ENCODE data around the gene ANKRD37.
A peak's percentile ranks its signal among the peaks of the same experiment; 100 is the strongest.

The ANKRD37 gene

DNA sequence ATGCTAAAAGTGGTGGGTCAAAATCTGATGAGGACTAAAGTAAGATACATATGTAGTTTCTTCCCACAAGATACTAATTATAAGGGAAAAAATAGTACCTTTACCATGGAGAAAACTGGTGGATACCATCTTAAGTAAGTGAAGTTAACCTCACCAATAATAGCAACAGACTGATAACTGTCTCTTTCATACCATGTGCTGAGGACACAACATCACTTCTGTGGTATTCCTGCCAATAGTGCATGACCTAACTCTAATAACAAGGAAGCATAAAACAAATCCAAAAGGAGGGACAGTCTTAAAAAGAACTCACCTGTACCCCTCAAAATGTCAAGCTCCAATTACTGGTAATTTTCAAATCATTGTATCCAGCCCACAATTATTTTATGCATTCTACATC lies 20.3 kb downstream of the ANKRD37 start:
- H2AFZ ChIP-seq (ENCODE audit: low read depth, low read length), result no peak overlapping the region
- peaks cover 1% of the 10 kb centered on the region for H3K4me1 ChIP-seq (ENCODE audit: control insufficient read depth, insufficient read depth, low read depth, low read length)
- no peak overlapping the region for H2AK5ac ChIP-seq (ENCODE audit: low read length, severe bottlenecking)
- no peaks in the 10 kb centered on the region for H3K27me3 ChIP-seq (ENCODE audit: control insufficient read depth in 1 of 2, insufficient read depth in 1 of 2, low read length in 2 of 2)
- H3K36me3 ChIP-seq (ENCODE audit: control insufficient read depth in 1 of 2, insufficient read depth in 2 of 2, low read depth in 1 of 2, low read length in 2 of 2), result peaks cover 6 to 80% of the 10 kb centered on the region in 2 experiments
- no peak overlapping the region for H3K18ac ChIP-seq (ENCODE audit: low read depth in 1 of 2, low read length in 2 of 2)
- H3K4me3 ChIP-seq (ENCODE audit: insufficient read depth in 1 of 2, low read depth in 1 of 2, low read length in 2 of 2), result no peak overlapping the region
- H4K91ac ChIP-seq (ENCODE audit: low read length), result no peak overlapping the region
- H3K4me2 ChIP-seq (ENCODE audit: low read length, poor library complexity, severe bottlenecking), result no peak overlapping the region
- no peak overlapping the region for H2BK12ac ChIP-seq (ENCODE audit: low read length in 2 of 2)
- H2BK15ac ChIP-seq (ENCODE audit: low read depth, poor library complexity, severe bottlenecking), result no peak overlapping the region
- H2BK120ac ChIP-seq (ENCODE audit: low read depth, low read length), result no peak overlapping the region
- no peaks in the 10 kb centered on the region for H3K9me3 ChIP-seq (ENCODE audit: control insufficient read depth, low read length)
- H3K4ac ChIP-seq (ENCODE audit: low read depth in 1 of 2, low read length in 2 of 2), result no peak overlapping the region
- H3K79me1 ChIP-seq (replicated peaks; ENCODE audit: low read length, poor library complexity, severe bottlenecking), result peaks cover 10% of the 10 kb centered on the region
- H3K23ac ChIP-seq (ENCODE audit: low read length in 2 of 2), result no peak overlapping the region
- H3K9ac ChIP-seq (ENCODE audit: low read length), result no peak overlapping the region
- no peak overlapping the region for H2BK5ac ChIP-seq (ENCODE audit: low read depth, low read length, poor library complexity, severe bottlenecking)
- no peak overlapping the region for H3K14ac ChIP-seq (ENCODE audit: low read length in 2 of 2)
- H3K27ac ChIP-seq (ENCODE audit: low read length, poor library complexity, severe bottlenecking), result no peak overlapping the region
- H4K8ac ChIP-seq (ENCODE audit: low read length), result no peak overlapping the region
- DNase-seq, result no peak

DNA sequence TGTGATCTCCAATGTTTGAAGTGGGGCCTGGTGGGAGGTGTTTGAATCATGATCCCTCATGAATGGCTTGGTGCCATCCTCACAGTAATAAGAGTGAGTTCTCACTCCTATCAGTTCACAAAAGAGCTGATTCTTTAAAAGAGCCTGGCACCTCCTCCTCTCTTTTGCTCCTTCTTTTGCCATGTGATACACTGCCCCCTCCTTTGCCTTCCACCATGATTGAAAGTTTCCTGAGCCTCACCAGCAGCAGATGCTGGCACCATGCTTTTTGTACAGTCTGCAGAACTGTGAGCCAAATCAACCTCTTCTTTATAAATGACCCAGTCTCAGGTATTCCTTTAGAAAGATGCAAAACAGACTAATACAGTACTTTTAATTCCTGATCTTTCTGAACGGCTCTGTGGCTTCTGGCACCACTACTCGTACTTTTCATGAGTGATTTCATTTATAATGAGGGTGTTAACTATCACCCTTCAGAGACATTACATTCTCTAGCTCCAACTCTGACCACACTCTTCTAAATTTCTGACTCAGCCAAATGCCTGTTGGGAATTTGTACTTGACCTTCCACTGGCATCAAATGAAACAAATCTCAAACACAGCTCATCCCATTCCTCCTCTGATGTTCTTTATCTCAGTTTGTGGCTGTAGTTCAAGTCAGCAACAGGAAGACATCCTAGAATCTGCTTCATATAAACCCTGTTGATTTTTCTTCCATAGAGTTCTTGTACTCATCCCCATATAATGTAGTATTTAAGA lies 24.9 kb downstream of the ANKRD37 start:
- Histone ChIP-seq H2AK5ac (ENCODE audit: low read length, severe bottlenecking) (no peak overlapping the region), H3K36me3 (ENCODE audit: control insufficient read depth in 1 of 2, insufficient read depth in 2 of 2, low read depth in 1 of 2, low read length in 2 of 2) (peaks cover 6 to 37% of the 10 kb centered on the region in 2 experiments), H3K9ac (ENCODE audit: low read length) (peak overlapping the region; percentile 34), H3K23ac (ENCODE audit: low read length in 2 of 2) (no peak overlapping the region), H3K79me1 (replicated peaks; ENCODE audit: low read length, poor library complexity, severe bottlenecking) (peaks cover 21% of the 10 kb centered on the region), H2BK15ac (ENCODE audit: low read depth, poor library complexity, severe bottlenecking) (no peak overlapping the region), H4K91ac (ENCODE audit: low read length) (no peak overlapping the region), H3K4ac (ENCODE audit: low read depth in 1 of 2, low read length in 2 of 2) (no peak overlapping the region), H4K8ac (ENCODE audit: low read length) (no peak overlapping the region), H3K14ac (ENCODE audit: low read length in 2 of 2) (no peak overlapping the region), H2BK12ac (ENCODE audit: low read length in 2 of 2) (no peak overlapping the region), H3K4me2 (ENCODE audit: low read length, poor library complexity, severe bottlenecking) (no peak overlapping the region), H2AFZ (ENCODE audit: low read depth, low read length) (no peak overlapping the region), H3K4me1 (ENCODE audit: control insufficient read depth, insufficient read depth, low read depth, low read length) (peaks cover 6% of the 10 kb centered on the region), H2BK5ac (ENCODE audit: low read depth, low read length, poor library complexity, severe bottlenecking) (no peak overlapping the region), H3K27ac (ENCODE audit: low read length, poor library complexity, severe bottlenecking) (no peak overlapping the region), H3K18ac (ENCODE audit: low read depth in 1 of 2, low read length in 2 of 2) (no peak overlapping the region), H2BK120ac (ENCODE audit: low read depth, low read length) (no peak overlapping the region), H3K4me3 (ENCODE audit: insufficient read depth in 1 of 2, low read depth in 1 of 2, low read length in 2 of 2) (peak overlapping the region in 1 of 2 experiments; percentile 7), H3K9me3 (ENCODE audit: control insufficient read depth, low read length) (no peaks in the 10 kb centered on the region), H3K27me3 (ENCODE audit: control insufficient read depth in 1 of 2, insufficient read depth in 1 of 2, low read length in 2 of 2) (no peaks in the 10 kb centered on the region)
- peak; percentile 73 for DNase-seq
- 26% methylated on average over 2 of the region's 2 CpGs for WGBS

DNA sequence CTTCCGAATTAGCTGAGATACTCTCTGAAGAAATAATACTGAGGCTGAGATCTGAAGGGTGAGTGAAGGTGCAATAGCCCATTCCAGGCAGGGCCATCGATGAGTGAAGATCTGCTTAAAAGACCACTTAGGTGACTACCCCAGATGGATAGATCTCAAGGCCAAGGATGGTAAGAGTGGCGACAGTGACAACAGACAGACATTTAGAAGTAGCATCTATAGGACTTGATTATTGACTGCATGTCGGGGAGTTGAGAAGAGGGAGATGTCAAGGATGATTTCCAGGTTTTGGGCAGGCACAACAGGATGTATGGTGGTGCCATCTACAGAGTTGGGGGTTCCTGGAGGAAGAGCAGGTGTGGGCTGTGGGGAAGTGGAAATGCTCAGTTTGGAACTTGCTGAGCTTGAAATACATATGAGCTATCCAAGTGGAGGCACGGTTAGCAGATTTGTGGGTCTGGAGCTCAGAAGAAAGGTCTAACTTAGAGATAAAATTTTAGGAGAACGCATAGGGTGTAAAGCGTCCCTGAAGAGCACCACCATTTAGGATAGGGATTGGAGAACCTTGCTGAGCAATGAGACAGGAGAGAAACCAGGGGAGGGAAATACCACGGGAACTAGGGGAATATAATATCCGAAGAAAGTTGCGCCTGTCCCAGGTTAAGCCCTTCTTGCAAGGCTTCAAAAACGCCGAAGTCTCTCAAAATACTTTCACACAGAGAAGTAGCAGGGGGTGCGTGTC lies 28.4 kb downstream of the ANKRD37 start:
- peaks cover 0 to 8% of the 10 kb centered on the region in 2 experiments for H3K36me3 ChIP-seq (ENCODE audit: control insufficient read depth in 1 of 2, insufficient read depth in 2 of 2, low read depth in 1 of 2, low read length in 2 of 2)
- peak overlapping the region; percentile 74 to 90 for H3K4me3 ChIP-seq (ENCODE audit: insufficient read depth in 1 of 2, low read depth in 1 of 2, low read length in 2 of 2)
- H3K4me2 ChIP-seq (ENCODE audit: low read length, poor library complexity, severe bottlenecking), result peak overlapping the region; percentile 83
- no peaks in the 10 kb centered on the region for H3K9me3 ChIP-seq (ENCODE audit: control insufficient read depth, low read length)
- peak overlapping the region; percentile 96 for H3K9ac ChIP-seq (ENCODE audit: low read length)
- H2AK5ac ChIP-seq (ENCODE audit: low read length, severe bottlenecking), result no peak overlapping the region
- peak overlapping the region in 1 of 2 experiments; percentile 89 for H3K14ac ChIP-seq (ENCODE audit: low read length in 2 of 2)
- no peak overlapping the region for H2BK120ac ChIP-seq (ENCODE audit: low read depth, low read length)
- no peak overlapping the region for H3K23ac ChIP-seq (ENCODE audit: low read length in 2 of 2)
- peak overlapping the region in 1 of 2 experiments; percentile 7 for H2BK12ac ChIP-seq (ENCODE audit: low read length in 2 of 2)
- no peak overlapping the region for H4K8ac ChIP-seq (ENCODE audit: low read length)
- peaks cover 21% of the 10 kb centered on the region for H3K79me1 ChIP-seq (replicated peaks; ENCODE audit: low read length, poor library complexity, severe bottlenecking)
- H2BK15ac ChIP-seq (ENCODE audit: low read depth, poor library complexity, severe bottlenecking), result peak overlapping the region; percentile 50
- H3K27ac ChIP-seq (ENCODE audit: low read length, poor library complexity, severe bottlenecking), result no peak overlapping the region
- H4K91ac ChIP-seq (ENCODE audit: low read length), result no peak overlapping the region
- peaks cover 6% of the 10 kb centered on the region for H3K4me1 ChIP-seq (ENCODE audit: control insufficient read depth, insufficient read depth, low read depth, low read length)
- H3K4ac ChIP-seq (ENCODE audit: low read depth in 1 of 2, low read length in 2 of 2), result peak overlapping the region in 1 of 2 experiments; percentile 22
- H3K27me3 ChIP-seq (ENCODE audit: control insufficient read depth in 1 of 2, insufficient read depth in 1 of 2, low read length in 2 of 2), result no peaks in the 10 kb centered on the region
- peak overlapping the region; percentile 23 to 98 for H3K18ac ChIP-seq (ENCODE audit: low read depth in 1 of 2, low read length in 2 of 2)
- peak overlapping the region; percentile 60 for H2AFZ ChIP-seq (ENCODE audit: low read depth, low read length)
- WGBS, result 24% methylated on average over 12 of the region's 13 CpGs
- H2BK5ac ChIP-seq (ENCODE audit: low read depth, low read length, poor library complexity, severe bottlenecking), result peak overlapping the region; percentile 21
- DNase-seq, result peak; percentile 20

All from mesenchymal stem cell (in vitro differentiated cells and primary cell).